Transverse colon (tissue), 4 donors: ENCODE measurements around the gene DSCAM.

Source experiments
- CTCF ChIP-seq, 5 experiments: fragments of 200-600 bp in 3 of 5; fragments of 450-650 bp in 2 of 5; sonication (generic) in 3 of 5; IDR thresholded peaks; 1 replicate in 2 of 5; 2 replicates in 3 of 5; pipeline ENCODE4 v1.5.1; 2016 to 2017; ENCODE audit warnings: antibody characterized with exemption in 5 of 5, inconsistent platforms in 3 of 5, mild to moderate bottlenecking in 2 of 5, moderate library complexity in 1 of 5
- EP300 ChIP-seq: sonication (generic); formaldehyde crosslinking; IDR thresholded peaks from one replicate; pipeline ENCODE4 v1.6.1; 2017; ENCODE audit warnings: antibody characterized with exemption, low read depth
- POLR2A ChIP-seq: fragments of 450-650 bp; IDR thresholded peaks from one replicate; pipeline ENCODE4 v1.6.1; 2016; ENCODE audit warnings: antibody characterized with exemption, mild to moderate bottlenecking, moderate library complexity
- POLR2AphosphoS5 ChIP-seq, 3 donors: sonication (generic); formaldehyde crosslinking; IDR thresholded peaks; one replicate each; pipeline ENCODE4 v1.6.1; 2016; ENCODE audit warnings: antibody characterized with exemption in 3 of 3

DNA sequence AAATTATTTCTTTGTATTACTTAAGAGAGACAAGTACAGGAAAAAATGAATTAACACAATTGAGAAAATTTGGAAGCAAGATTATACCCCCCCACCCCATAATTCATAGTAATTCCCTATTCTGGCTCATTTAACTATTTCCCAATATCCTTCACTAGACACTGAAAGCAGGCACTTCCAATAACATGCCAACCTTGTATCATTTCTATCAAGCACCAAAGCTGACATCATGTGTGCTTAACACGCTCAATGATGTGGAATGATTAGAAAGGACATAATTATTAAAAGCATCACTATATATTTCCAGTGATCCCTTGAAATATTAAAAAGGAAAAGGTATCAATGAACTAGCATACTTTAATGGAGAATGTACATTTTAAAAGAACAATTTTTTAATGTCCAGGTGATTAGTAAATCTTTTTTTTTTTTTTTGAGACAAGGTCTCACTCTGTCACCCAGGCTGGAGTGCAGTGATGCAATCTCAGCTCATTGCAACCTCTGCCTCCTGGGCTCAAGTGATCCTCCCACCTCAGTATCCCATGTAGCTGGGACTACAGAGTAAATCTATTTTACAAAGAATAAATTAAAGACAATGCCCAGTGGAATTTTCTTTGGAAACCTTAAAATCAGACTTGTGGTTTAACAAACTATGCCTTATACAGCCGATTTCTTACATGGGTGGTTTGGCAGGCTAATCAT, 443.9 kb downstream of the DSCAM start:
- TF ChIP-seq POLR2AphosphoS5 (IDR thresholded peaks at IDR 0.05): no peak
- no peak for TF ChIP-seq CTCF (IDR thresholded peaks at IDR 0.05)
- TF ChIP-seq POLR2A: no peak
- no peak for TF ChIP-seq EP300
